Inferior parietal cortex (tissue), 1 donor: Measurements from ENCODE around the gene CES3.
"Not testable (repeated sequence)": the region's sequence is repeated elsewhere in the genome, so short reads cannot be mapped to it uniquely, and the experiment has no call there.

Experiments
- DNase-seq: peaks from one replicate; pipeline ENCODE4 v3.0.0-alpha.2; 2016; ENCODE audit errors: extremely low spot score

CES3 gene

GRCh38 chr16:66944971-66945370, 16.1 kb upstream of the CES3 start:
- DNase-seq, result not testable (repeated sequence)

GRCh38 chr16:66945939-66946338, 15.1 kb upstream of the CES3 start:
- DNase-seq, result no peak

- DNase-seq, result no peak
These were observed 14.5 kb upstream of the CES3 start for GRCh38 chr16:66946541-66946940.

GRCh38 chr16:66946974-66947301, 14.1 kb upstream of the CES3 start:
- DNase-seq, result no peak

GRCh38 chr16:66947302-66948065, 13.6 kb upstream of the CES3 start:
- peak; percentile 96 for DNase-seq

GRCh38 chr16:66948134-66948836, 12.8 kb upstream of the CES3 start:
- no peak for DNase-seq

GRCh38 chr16:66948837-66949225, 12.2 kb upstream of the CES3 start:
- DNase-seq, result no peak

GRCh38 chr16:66949472-66949871, 11.6 kb upstream of the CES3 start:
- DNase-seq, result no peak

GRCh38 chr16:66950437-66950836, 10.6 kb upstream of the CES3 start:
- DNase-seq, result no peak

GRCh38 chr16:66950971-66951790, 9.9 kb upstream of the CES3 start:
- no peak for DNase-seq

- DNase-seq, result no peak
These were observed 8.5 kb upstream of the CES3 start for GRCh38 chr16:66952430-66953110.

GRCh38 chr16:66953462-66954096, 7.5 kb upstream of the CES3 start:
- no peak for DNase-seq

- peak; percentile 95 for DNase-seq
These were observed 6.9 kb upstream of the CES3 start for GRCh38 chr16:66954097-66954659.

- not testable (repeated sequence) for DNase-seq
These were observed 5.5 kb upstream of the CES3 start for GRCh38 chr16:66955363-66956153.

- not testable (repeated sequence) for DNase-seq
These were observed 5.0 kb upstream of the CES3 start for GRCh38 chr16:66956154-66956457.

GRCh38 chr16:66958857-66959703, 2.0 kb upstream of the CES3 start:
- DNase-seq, result no peak

GRCh38 chr16:66959704-66960161, 1.3 kb upstream of the CES3 start:
- DNase-seq, result peak; percentile 45

- no peak for DNase-seq
These were observed 796 bp upstream of the CES3 start for GRCh38 chr16:66960270-66960669.

GRCh38 chr16:66961914-66962313, 848 bp downstream of the CES3 start:
- no peak for DNase-seq
